Peyer's patch (tissue), 4 donors: ENCODE data around the gene FBXO17.

Experiments
- POLR2A ChIP-seq, 2 donors: fragments of 450-650 bp; IDR thresholded peaks; one replicate each; pipeline ENCODE4 v1.5.1; 2017; ENCODE audit warnings: antibody characterized with exemption in 2 of 2, mild to moderate bottlenecking in 2 of 2, moderate library complexity in 2 of 2
- TF ChIP-seq, protein P1 (sequence below), 6 experiments: fragments of 450-650 bp in 4 of 6; fragments of 200-600 bp in 2 of 6; sonication (generic) in 1 of 6; IDR thresholded peaks; one replicate each; pipeline ENCODE4 v1.5.1; 2017 to 2019; ENCODE audit warnings: antibody characterized with exemption in 6 of 6, mild to moderate bottlenecking in 3 of 6, moderate library complexity in 1 of 6

GRCh38 chr19:38979812-38980211 lies 4.3 kb upstream of the FBXO17 start:
- TF ChIP-seq, protein P1, sequence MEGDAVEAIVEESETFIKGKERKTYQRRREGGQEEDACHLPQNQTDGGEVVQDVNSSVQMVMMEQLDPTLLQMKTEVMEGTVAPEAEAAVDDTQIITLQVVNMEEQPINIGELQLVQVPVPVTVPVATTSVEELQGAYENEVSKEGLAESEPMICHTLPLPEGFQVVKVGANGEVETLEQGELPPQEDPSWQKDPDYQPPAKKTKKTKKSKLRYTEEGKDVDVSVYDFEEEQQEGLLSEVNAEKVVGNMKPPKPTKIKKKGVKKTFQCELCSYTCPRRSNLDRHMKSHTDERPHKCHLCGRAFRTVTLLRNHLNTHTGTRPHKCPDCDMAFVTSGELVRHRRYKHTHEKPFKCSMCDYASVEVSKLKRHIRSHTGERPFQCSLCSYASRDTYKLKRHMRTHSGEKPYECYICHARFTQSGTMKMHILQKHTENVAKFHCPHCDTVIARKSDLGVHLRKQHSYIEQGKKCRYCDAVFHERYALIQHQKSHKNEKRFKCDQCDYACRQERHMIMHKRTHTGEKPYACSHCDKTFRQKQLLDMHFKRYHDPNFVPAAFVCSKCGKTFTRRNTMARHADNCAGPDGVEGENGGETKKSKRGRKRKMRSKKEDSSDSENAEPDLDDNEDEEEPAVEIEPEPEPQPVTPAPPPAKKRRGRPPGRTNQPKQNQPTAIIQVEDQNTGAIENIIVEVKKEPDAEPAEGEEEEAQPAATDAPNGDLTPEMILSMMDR (IDR thresholded peaks at IDR 0.05): no peak
- no peak for TF ChIP-seq POLR2A (IDR thresholded peaks at IDR 0.05)
